Measurements from ENCODE around the gene RBMS1. TPM values are rescaled to one million over a fixed set of nuclear protein-coding genes. Genes with fewer than 3 reads are reported as not detected.
A peak's percentile ranks its signal among the peaks of the same experiment; 100 is the strongest.

The RBMS1 gene
- total RNA-seq, 3 donors from 2014 or later: 9.7 to 58.3 (median 21.6) TPM

GRCh38 chr2:160474319-160474645, 19.3 kb downstream of the RBMS1 start:
- no peaks in the 10 kb centered on the region for H3K36me3 ChIP-seq (ENCODE audit: low read depth)
- H3K4me1 ChIP-seq (ENCODE audit: low read depth): peaks cover 7% of the 10 kb centered on the region
- no peak overlapping the region for H3K4me3 ChIP-seq
- no peaks in the 10 kb centered on the region for H3K9me3 ChIP-seq
- ATAC-seq (no peak), DNase-seq (no peak)
- TF ChIP-seq, protein P1, sequence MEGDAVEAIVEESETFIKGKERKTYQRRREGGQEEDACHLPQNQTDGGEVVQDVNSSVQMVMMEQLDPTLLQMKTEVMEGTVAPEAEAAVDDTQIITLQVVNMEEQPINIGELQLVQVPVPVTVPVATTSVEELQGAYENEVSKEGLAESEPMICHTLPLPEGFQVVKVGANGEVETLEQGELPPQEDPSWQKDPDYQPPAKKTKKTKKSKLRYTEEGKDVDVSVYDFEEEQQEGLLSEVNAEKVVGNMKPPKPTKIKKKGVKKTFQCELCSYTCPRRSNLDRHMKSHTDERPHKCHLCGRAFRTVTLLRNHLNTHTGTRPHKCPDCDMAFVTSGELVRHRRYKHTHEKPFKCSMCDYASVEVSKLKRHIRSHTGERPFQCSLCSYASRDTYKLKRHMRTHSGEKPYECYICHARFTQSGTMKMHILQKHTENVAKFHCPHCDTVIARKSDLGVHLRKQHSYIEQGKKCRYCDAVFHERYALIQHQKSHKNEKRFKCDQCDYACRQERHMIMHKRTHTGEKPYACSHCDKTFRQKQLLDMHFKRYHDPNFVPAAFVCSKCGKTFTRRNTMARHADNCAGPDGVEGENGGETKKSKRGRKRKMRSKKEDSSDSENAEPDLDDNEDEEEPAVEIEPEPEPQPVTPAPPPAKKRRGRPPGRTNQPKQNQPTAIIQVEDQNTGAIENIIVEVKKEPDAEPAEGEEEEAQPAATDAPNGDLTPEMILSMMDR (IDR thresholded peaks at IDR 0.05): no peak
- intact Hi-C loops (cut with DNase I, micrococcal nuclease): no loop called here

GRCh38 chr2:160473468-160474318, 19.9 kb downstream of the RBMS1 start:
- ATAC-seq (no peak), DNase-seq (no peak)
- Histone ChIP-seq H3K4me1 (ENCODE audit: low read depth) (peaks cover 7% of the 10 kb centered on the region), H3K36me3 (ENCODE audit: low read depth) (no peaks in the 10 kb centered on the region), H3K9me3 (no peaks in the 10 kb centered on the region), H3K4me3 (no peak overlapping the region)
- TF ChIP-seq, protein P1 (IDR thresholded peaks at IDR 0.05): no peak
- intact Hi-C loops (cut with DNase I, micrococcal nuclease): no loop called here

- intact Hi-C loops (cut with DNase I, micrococcal nuclease): no loop called here
- no peaks in the 10 kb centered on the region for H3K36me3 ChIP-seq (ENCODE audit: low read depth)
- DNase-seq: no peak
- ATAC-seq: peak; percentile 42
- no peak overlapping the region for H3K4me3 ChIP-seq
- H3K4me1 ChIP-seq (ENCODE audit: low read depth): peaks cover 7% of the 10 kb centered on the region
- TF ChIP-seq, protein P1 (IDR thresholded peaks at IDR 0.05): no peak
- H3K9me3 ChIP-seq: no peaks in the 10 kb centered on the region
Measured at GRCh38 chr2:160472839-160473251, 20.8 kb downstream of the RBMS1 start.

- Histone ChIP-seq H3K4me1 (ENCODE audit: low read depth) (peaks cover 7% of the 10 kb centered on the region), H3K4me3 (no peak overlapping the region), H3K36me3 (ENCODE audit: low read depth) (no peaks in the 10 kb centered on the region), H3K9me3 (no peaks in the 10 kb centered on the region)
- ATAC-seq (no peak), DNase-seq (no peak)
- TF ChIP-seq, protein P1 (IDR thresholded peaks at IDR 0.05): no peak
- intact Hi-C loops (cut with DNase I, micrococcal nuclease): no loop called here
Measured at GRCh38 chr2:160471950-160472349, 21.7 kb downstream of the RBMS1 start.

DNA sequence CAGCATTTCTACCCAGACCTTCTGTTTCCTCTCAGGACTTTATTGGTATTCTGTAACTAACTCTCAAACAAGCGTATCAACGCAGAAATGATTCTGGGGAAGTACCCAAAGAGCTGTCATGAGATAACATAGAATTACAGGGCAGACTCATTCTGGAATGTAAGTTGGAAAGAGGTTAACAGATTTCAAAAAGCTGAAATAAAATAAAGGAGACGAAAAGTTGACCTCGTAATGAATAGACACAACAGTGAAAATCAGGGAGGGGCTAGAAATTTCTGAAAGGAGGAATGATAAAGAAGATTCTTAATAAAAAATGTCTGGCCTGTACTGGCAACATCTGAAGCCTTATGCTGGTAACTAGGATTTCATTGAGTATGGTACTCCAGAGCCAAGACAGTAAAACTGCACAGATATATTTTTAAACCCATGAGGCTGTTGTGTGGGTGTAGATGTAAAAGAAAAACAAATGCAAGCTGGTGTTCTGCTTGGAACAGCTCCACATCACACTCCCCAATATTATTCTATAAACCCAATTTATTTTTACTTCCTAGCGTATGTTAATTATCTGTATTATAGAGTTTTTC, 23.9 kb downstream of the RBMS1 start:
- intact Hi-C loops (cut with DNase I, micrococcal nuclease): no loop called here
- ATAC-seq: no peak
- Histone ChIP-seq H3K4me1 (ENCODE audit: low read depth) (peaks cover 7% of the 10 kb centered on the region), H3K36me3 (ENCODE audit: low read depth) (no peaks in the 10 kb centered on the region), H3K4me3 (no peak overlapping the region), H3K9me3 (no peaks in the 10 kb centered on the region)
- no peak for DNase-seq
- TF ChIP-seq, protein P1 (IDR thresholded peaks at IDR 0.05): no peak

Measured in mucosa of descending colon (tissue), 3 donors.